Colon (tissue), 2 donors: Measurements from ENCODE around the gene CA4.
A peak's percentile ranks its signal among the peaks of the same experiment; 100 is the strongest.
"Not testable (repeated sequence)": the region's sequence is repeated elsewhere in the genome, so short reads cannot be mapped to it uniquely, and the experiment has no call there.

ENCODE experiments used
- FAIRE-seq: peaks from 2 replicates; lab custom pipeline; 2012; peaks lifted over from hg19 to GRCh38; lab: Jason Lieb, UNC
- donor health status: control.
- donor health status: control.

The CA4 gene

DNA sequence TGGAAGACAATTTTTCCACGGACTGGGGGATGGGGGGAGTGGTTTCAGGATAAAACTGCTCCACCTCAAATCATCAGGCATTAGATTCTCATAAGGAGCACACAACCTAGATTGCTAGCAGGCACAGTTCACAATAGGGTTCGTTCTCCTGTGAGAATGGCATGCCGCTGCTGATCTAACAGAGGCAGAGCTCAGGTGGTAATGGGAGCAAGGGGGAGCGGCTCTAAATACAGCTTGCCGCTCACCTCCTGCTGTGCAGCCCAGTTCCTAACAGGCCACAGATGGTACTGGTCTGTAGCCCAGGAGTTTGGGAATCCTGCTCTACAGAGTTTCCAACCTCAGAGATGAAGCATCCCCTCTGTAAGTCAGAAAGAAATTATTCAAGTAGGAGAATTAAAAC, 27.0 kb downstream of the CA4 start:
- not testable (repeated sequence) for FAIRE-seq

DNA sequence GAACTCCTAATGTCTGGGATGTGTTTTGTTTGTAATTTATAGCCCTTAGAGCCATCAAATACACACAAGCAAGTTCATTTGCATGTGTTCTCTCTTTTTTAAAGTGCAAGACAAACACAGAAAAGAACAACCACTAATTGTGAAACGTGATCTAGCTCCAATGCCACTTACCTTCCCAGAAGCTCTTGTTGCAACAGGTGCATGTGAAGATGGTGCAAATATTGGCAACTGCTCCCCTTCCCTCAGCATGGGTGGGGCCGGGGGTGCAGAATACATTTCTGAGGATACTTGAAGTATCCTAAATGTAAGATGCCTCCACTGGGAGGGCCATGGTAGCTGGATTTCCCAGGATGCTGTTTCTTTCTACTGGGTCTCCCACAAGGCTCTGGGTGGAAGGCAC, 28.4 kb downstream of the CA4 start:
- not testable (repeated sequence) for FAIRE-seq

DNA sequence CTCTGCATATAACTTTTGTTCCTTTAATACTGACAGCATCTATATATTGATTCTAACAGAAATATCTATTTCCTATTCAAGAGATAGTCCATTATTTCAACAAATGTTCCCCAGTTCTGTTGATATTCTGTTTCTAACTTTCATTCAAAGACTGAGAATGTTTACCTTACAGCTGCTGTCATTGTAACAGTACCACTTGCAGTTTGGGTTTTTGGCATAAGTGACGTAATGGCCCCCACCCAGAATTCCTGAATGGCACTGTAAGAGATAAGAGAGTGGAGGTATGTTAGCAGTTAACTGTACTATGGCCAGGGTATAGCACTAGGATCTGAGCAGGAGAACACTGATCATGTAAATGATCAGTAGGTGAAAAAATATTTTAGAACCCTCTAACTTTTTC, 30.6 kb downstream of the CA4 start:
- FAIRE-seq, result not testable (repeated sequence)

DNA sequence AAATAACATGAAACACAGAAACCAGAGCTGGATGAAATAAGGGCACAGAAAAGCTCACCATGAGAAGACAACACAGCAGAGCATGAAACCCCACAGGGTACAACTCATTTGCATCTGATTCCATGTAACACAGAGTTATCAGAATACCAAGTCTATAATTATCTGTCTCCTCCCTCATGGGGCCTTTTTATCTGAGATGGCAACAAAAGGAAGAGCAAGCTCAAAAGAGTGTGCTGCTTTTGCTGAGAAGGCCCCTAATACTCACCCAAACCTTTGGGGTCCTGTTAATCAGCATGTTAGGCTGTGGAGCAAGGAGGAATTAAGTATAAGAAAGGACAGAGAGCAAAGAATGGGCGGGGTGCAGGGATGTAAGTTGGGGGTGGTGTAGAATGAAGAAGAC, 36.6 kb downstream of the CA4 start:
- FAIRE-seq, result not testable (repeated sequence)

DNA sequence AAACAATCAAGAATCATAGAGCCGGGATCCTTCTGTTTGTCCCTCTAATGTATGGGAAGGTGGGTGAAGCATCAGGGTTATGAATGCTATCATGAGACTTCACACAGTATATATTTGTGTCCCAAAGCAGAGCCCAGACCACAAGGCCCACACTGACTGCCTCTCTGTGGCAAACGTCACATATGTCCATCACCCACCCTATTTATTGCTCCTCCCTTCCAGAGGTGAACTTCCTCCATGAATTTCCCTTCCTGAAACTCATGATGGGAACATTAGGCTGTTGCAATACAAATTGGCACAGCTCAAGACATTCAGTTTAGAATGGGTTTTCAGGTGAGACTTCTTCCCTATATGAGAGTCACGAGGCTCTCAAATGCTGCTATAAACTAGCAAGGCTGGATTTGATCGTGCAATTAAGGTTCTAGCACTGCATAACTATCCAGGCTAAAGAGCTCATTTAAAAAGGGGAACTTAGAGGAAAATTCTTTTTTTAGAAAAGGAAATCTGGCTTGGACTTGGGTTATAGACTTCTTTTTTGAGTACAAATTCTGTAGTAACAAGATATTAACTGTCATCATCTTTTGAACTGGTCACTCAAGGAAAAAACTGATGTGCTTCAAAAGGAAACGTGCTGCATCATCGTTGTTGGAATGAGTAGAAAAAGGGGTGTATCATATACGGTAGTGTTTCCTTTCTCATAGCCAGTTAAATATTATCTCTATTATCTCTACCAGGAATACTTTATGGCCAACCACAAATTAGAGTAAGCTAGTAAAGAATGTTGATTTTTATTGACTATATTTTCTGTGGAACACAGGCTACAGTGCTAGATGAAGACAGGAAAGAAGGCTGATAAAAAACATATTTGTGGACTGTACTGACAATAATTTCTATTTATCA, 37.3 kb downstream of the CA4 start:
- FAIRE-seq, result peak; percentile 18

DNA sequence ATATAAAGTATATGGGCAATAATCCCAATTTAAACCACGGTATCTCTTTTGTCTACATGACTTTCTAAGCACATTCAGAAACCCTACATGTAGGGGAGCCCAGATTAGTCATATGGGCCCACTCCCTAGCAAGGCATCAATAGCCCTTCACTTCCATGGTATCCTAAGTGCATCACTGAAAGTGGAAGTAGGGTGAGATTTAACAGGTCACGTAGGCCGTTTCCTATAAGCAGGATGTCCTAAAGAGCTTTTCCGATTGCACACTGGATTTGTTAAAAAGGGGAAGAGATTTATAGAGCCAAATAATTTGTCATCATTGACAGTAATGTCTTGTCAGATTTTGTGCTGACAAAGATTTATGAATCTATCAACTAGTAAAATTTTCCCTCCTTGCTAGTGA, 39.0 kb downstream of the CA4 start:
- no peak for FAIRE-seq

DNA sequence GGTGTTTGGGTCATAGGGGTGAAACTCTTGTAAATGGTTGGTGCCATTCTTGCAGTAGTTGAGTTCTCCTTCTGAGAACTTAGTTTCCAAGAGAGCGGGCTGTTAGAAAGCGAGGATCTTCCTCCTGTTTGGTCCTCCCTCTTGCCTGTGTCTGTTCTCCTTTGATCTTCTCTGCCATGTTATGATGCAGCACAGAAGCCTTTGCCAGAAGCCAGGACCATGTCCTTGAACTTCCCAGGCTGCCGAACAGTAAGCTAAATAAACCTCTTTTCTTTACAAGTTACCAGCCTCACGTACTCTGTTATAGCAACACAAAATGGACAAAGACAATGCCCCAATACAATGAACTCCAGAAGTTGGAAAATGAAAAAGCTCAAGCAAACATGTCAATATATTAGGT, 40.3 kb downstream of the CA4 start:
- FAIRE-seq, result not testable (repeated sequence)

DNA sequence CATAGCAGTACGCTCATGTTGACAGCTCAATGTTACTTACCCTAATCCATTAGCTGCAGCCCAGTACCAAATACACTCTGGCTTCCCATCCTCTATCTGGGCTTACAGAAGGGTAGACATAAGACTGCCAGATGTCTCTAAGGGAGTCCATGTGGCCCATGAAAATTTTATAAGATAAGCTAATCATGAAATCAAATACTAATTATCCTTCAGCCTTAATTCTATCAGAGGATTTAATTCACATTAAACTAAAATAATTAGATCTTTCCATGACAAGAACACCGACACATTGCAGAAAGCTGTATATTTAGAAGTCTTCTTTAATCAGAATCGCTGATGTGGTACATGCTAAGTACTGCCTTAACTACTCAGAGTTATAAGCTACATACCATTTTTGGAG, 43.3 kb downstream of the CA4 start:
- not testable (repeated sequence) for FAIRE-seq

DNA sequence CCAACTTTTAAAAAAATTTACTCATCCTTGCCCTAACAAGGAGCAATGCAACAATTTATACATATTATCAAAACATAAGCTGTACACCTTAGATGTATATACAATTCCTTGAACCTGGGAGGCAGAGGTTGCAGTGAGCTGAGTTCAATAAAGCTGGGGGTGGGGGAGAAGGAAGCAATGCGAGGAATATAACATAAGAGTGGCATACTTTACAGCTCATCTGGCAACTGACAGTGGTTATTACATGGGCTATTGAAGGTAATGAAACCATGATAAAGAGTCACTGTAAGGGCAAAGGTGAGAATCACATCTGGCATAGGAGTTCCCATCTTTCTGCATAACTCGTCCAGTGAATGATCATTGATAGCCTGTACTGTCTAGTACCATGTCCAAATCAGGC, 43.7 kb downstream of the CA4 start:
- no peak for FAIRE-seq

DNA sequence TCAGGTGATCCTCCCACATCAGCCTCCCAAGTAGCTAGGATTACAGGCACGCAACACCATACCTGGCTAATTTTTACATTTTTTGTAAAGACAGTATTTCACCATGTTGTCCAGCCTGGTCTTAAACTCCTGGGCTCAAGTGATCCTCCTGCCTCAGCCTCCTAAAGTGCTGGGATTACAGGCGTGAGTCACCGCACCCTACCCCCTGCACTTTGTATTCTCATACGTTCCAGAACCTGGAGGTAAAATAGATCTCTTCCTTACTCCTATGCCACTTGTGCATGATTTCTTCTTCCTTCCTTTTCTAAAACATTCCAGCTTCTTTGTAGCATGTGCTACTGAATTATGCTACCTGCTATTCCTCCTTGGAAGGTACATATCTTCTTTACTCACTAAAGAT, 44.4 kb downstream of the CA4 start:
- FAIRE-seq, result not testable (repeated sequence)

DNA sequence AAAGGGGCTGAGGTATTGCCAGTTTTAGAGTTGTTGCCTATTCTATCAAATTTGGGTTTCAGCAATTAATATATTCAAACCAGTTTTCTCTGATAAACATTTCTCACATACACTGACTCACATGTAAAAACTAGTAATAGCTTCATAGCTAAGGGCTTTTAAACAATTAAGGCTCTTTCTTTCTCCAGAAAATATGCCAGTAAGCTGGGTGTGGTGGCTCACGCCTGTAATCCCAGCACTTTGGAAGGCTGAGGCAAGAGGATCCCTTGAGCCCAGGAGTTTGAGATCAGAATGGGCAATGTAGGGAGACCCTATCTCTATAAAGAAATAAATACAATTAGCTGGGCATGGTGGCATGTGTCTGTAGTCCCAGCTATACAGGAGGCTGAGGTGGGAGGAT, 48.9 kb downstream of the CA4 start:
- FAIRE-seq, result not testable (repeated sequence)

DNA sequence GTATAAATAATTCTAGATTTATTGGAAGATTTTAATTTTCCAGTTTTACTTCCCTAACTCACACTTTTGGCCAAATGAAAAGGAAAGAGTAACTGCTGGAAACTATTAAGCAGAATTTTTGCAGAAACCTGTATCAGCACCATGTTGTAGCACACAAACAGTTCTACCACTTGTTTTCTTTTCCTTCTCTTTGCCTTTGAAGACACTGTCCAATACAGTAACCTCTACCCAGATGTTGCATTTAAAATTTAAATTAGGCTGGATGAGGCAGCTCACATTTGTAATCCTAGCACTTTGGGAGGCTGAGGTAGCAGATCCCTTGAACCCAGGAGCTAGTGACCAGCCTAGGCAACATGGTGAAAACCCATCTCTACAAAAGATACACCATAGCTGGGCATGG, 56.0 kb downstream of the CA4 start:
- not testable (repeated sequence) for FAIRE-seq

DNA sequence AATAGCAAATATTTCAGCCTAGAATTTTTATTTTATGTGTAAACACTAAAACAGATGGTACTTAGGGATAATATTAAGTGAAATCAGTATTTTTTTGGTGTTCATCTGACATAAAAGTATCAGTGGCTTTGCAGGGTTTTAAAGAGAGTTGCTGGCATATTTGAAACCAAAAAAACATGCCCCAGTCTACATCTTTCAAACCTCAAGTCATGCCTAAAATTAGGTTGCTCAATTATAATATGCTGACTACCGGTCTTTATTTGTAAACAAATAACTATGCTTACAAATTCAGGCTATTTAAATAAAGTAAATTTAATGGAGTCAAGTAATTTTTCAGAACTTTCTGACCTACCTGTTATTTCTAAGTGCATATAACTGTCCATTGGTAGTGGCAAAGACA, 58.5 kb downstream of the CA4 start:
- FAIRE-seq, result not testable (repeated sequence)
